PC-9 (cell line): ENCODE data around the gene CTBP2.

ENCODE experiments used
- EZH2 ChIP-seq: fragments of 200-600 bp; sonication (generic); IDR thresholded peaks from 2 replicates; pipeline ENCODE4 v1.8.0; 2017; ENCODE audit warnings: antibody characterized with exemption, low read depth
- TF ChIP-seq, protein P1 (sequence below): fragments of 200-600 bp; sonication (generic); conservative IDR thresholded peaks from 2 replicates; pipeline ENCODE4 v1.6.1; 2017; ENCODE audit warnings: mixed run types, antibody characterized with exemption, mild to moderate bottlenecking, moderate library complexity

DNA sequence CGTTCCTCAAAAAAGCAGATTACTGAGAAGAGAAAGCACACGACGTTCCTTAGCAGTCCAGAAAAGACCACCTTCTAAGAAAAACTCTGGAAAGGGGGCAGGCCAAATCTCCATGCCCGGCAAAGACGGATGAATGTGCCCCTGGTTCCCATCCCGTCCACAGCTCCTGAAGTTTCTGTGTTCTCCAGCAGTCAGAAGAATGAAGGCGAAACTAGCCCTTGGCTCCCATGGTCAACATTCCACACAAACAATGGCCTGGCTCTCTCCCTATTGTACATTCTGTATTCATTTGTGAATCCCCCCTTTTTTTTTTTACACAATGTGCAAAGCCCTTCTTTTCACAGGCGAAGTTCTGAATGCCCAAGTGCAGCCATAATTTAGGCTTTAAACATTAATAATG lies 5.3 kb downstream of the CTBP2 start:
- TF ChIP-seq, protein P1, sequence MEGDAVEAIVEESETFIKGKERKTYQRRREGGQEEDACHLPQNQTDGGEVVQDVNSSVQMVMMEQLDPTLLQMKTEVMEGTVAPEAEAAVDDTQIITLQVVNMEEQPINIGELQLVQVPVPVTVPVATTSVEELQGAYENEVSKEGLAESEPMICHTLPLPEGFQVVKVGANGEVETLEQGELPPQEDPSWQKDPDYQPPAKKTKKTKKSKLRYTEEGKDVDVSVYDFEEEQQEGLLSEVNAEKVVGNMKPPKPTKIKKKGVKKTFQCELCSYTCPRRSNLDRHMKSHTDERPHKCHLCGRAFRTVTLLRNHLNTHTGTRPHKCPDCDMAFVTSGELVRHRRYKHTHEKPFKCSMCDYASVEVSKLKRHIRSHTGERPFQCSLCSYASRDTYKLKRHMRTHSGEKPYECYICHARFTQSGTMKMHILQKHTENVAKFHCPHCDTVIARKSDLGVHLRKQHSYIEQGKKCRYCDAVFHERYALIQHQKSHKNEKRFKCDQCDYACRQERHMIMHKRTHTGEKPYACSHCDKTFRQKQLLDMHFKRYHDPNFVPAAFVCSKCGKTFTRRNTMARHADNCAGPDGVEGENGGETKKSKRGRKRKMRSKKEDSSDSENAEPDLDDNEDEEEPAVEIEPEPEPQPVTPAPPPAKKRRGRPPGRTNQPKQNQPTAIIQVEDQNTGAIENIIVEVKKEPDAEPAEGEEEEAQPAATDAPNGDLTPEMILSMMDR, result no peak
- no peak for TF ChIP-seq EZH2
